ENCODE measurements around the gene SSMEM1. TPM values are rescaled to one million over a fixed set of nuclear protein-coding genes. Genes with fewer than 3 reads are reported as not detected.

Gene SSMEM1
- total RNA-seq, 1 experiment from 2014 or later = not detected

- TF ChIP-seq POLR2AphosphoS5 (IDR thresholded peaks at IDR 0.05; ENCODE audit: low read depth, low read length) = no peak
- TF ChIP-seq CTCF (IDR thresholded peaks at IDR 0.05) = no peak
- no peak for TF ChIP-seq TCF7L2 (IDR thresholded peaks at IDR 0.05; ENCODE audit: low read depth, low read length)
- no peak for TF ChIP-seq REST (IDR thresholded peaks at IDR 0.05; ENCODE audit: insufficient read depth in 1 of 2, low read depth in 2 of 2, low read length in 1 of 2)
- no peak for TF ChIP-seq SIN3A (IDR thresholded peaks at IDR 0.05; ENCODE audit: borderline replicate concordance, insufficient read depth, low read depth, low read length)
- no peak for ATAC-seq
Measured at GRCh38 chr7:130196476-130196875, 11.2 kb upstream of the SSMEM1 start.

GRCh38 chr7:130197094-130197493, 10.6 kb upstream of the SSMEM1 start:
- no TSS peak for BruUV-seq (replicated peaks)
- H3K4me3 ChIP-seq (ENCODE audit: low read depth in 2 of 2, low read length in 2 of 2) = no peak overlapping the region
- in situ Hi-C loops (cut with HindIII; ENCODE audit: low pct_unique_long_range_greater_than_20kb, low sequenced_read_pairs) = no loop called here
- H3K27me3 ChIP-seq (ENCODE audit: control insufficient read depth, insufficient read depth, low read length) = no peaks in the 10 kb centered on the region
- no peak overlapping the region for H3K27ac ChIP-seq (ENCODE audit: low read length)
- CTCF ChIA-PET = interaction anchor here (0.6 kb wide), 1 partner anchor 239 kb away, joined by 4 read pairs; no protein-coding TSS in a partner anchor
- no peak for ATAC-seq
- TF ChIP-seq SIN3A (IDR thresholded peaks at IDR 0.05; ENCODE audit: borderline replicate concordance, insufficient read depth, low read depth, low read length) (no peak), REST (IDR thresholded peaks at IDR 0.05; ENCODE audit: insufficient read depth in 1 of 2, low read depth in 2 of 2, low read length in 1 of 2) (no peak), TCF7L2 (IDR thresholded peaks at IDR 0.05; ENCODE audit: low read depth, low read length) (no peak)
- H3K4me1 ChIP-seq (ENCODE audit: control insufficient read depth, insufficient read depth, low read length) = no peaks in the 10 kb centered on the region
- no peak for DNase-seq (ENCODE audit: low read depth, low spot score)
- intact Hi-C loops (cut with micrococcal nuclease; ENCODE audit: unreplicated experiment) = no loop called here
- POLR2A ChIA-PET = interaction anchor here (0.7 kb wide), 1 partner anchor 9 kb away, joined by 3 read pairs; no protein-coding TSS in a partner anchor
- H3K9me3 ChIP-seq (ENCODE audit: control insufficient read depth, insufficient read depth, low read depth, low read length) = no peaks in the 10 kb centered on the region
- peaks cover 15% of the 10 kb centered on the region; the same call in 1 of the 2 replicates for H3K36me3 ChIP-seq (ENCODE audit: control insufficient read depth, insufficient read depth, low read length)

More at GRCh38 chr7:130196476-130196875, 11.2 kb upstream of the SSMEM1 start:
- Histone ChIP-seq H3K4me1 (ENCODE audit: control insufficient read depth, insufficient read depth, low read length) (no peaks in the 10 kb centered on the region), H3K4me3 (ENCODE audit: low read depth in 2 of 2, low read length in 2 of 2) (no peak overlapping the region), H3K36me3 (ENCODE audit: control insufficient read depth, insufficient read depth, low read length) (peaks cover 15% of the 10 kb centered on the region), H3K27me3 (ENCODE audit: control insufficient read depth, insufficient read depth, low read length) (no peaks in the 10 kb centered on the region), H3K9me3 (ENCODE audit: control insufficient read depth, insufficient read depth, low read depth, low read length) (no peaks in the 10 kb centered on the region), H3K27ac (ENCODE audit: low read length) (no peak overlapping the region)
- in situ Hi-C loops (cut with HindIII; ENCODE audit: low pct_unique_long_range_greater_than_20kb, low sequenced_read_pairs) = no loop called here
- POLR2A ChIA-PET = no interaction called here
- no peak for DNase-seq (ENCODE audit: low read depth, low spot score)
- intact Hi-C loops (cut with micrococcal nuclease; ENCODE audit: unreplicated experiment) = no loop called here
- BruUV-seq (replicated peaks) = no TSS peak
- CTCF ChIA-PET = interaction anchor here (0.6 kb wide), 1 partner anchor 238 kb away, joined by 4 read pairs; no protein-coding TSS in a partner anchor

Data from Panc1 (cell line).